ENCODE results near the gene NDUFA1.

- no peak for TF ChIP-seq CTCF (IDR thresholded peaks at IDR 0.05)
- no peak for TF ChIP-seq POLR2A (IDR thresholded peaks at IDR 0.05)
Measured at GRCh38 chrX:119871245-119871598, 410 bp upstream of the NDUFA1 start.
